Stimulated activated CD4-positive, alpha-beta T cell treated with anti-CD3 and anti-CD28 coated beads, Interleukin-12 subunit alpha, Interleukin-12 subunit beta, amount 100 ng/mL, for 48 hours (primary cell): ENCODE measurements around the gene AMHR2.

Source experiments
- DNase-seq, 3 donors: peaks; one replicate each; pipeline ENCODE4 v3.0.0-alpha.2; 2020; ENCODE audit warnings: low read depth in 2 of 3, low spot score in 1 of 3

The AMHR2 gene

GRCh38 chr12:53479331-53479730 lies 55.7 kb downstream of the AMHR2 start:
- no peak for DNase-seq

- DNase-seq: no peak
These were observed 57.1 kb downstream of the AMHR2 start for GRCh38 chr12:53480491-53481442.
